ENCODE data around the gene CRYBG1. TPM values are rescaled to one million over a fixed set of nuclear protein-coding genes. Genes with fewer than 3 reads are reported as not detected.

The CRYBG1 gene
- total RNA-seq, 3 donors from 2014 or later: 26.6 to 93.0 (median 86.4) TPM

- Histone ChIP-seq H3K9me3 (no peaks in the 10 kb centered on the region), H3K36me3 (ENCODE audit: low read depth) (no peaks in the 10 kb centered on the region), H3K4me1 (ENCODE audit: low read depth) (no peaks in the 10 kb centered on the region), H3K4me3 (no peak overlapping the region)
- no peak for DNase-seq
- no peak for ATAC-seq
- intact Hi-C loops (cut with DNase I, micrococcal nuclease): no loop called here
- no peak for TF ChIP-seq CTCF (IDR thresholded peaks at IDR 0.05)
These were observed 230.8 kb downstream of the CRYBG1 start for GRCh38 chr6:106591111-106591825.

- Histone ChIP-seq H3K4me1 (ENCODE audit: low read depth) (no peaks in the 10 kb centered on the region), H3K9me3 (no peaks in the 10 kb centered on the region), H3K36me3 (ENCODE audit: low read depth) (no peaks in the 10 kb centered on the region), H3K4me3 (no peak overlapping the region)
- ATAC-seq: no peak
- no peak for DNase-seq
- TF ChIP-seq CTCF (IDR thresholded peaks at IDR 0.05): no peak
- intact Hi-C loops (cut with DNase I, micrococcal nuclease): no loop called here
These were observed 238.9 kb downstream of the CRYBG1 start for GRCh38 chr6:106599440-106599839.

GRCh38 chr6:106600329-106600728 lies 239.8 kb downstream of the CRYBG1 start:
- DNase-seq (no peak), ATAC-seq (no peak)
- TF ChIP-seq CTCF (IDR thresholded peaks at IDR 0.05): no peak
- H3K4me1 ChIP-seq (ENCODE audit: low read depth): no peaks in the 10 kb centered on the region
- no peaks in the 10 kb centered on the region for H3K36me3 ChIP-seq (ENCODE audit: low read depth)
- no peak overlapping the region for H3K4me3 ChIP-seq
- intact Hi-C loops (cut with DNase I, micrococcal nuclease): no loop called here
- no peaks in the 10 kb centered on the region for H3K9me3 ChIP-seq

- no peak for TF ChIP-seq CTCF (IDR thresholded peaks at IDR 0.05)
- no peaks in the 10 kb centered on the region for H3K4me1 ChIP-seq (ENCODE audit: low read depth)
- H3K9me3 ChIP-seq: no peaks in the 10 kb centered on the region
- DNase-seq (peak in 1 of 3 donors; percentile 77), ATAC-seq (peak; percentile 93)
- no peaks in the 10 kb centered on the region for H3K36me3 ChIP-seq (ENCODE audit: low read depth)
- intact Hi-C loops (cut with DNase I, micrococcal nuclease): loop anchor here in 1 of 2 donors (5.0 kb wide), 1 partner anchor 369 kb away; no protein-coding TSS in a partner anchor
- no peak overlapping the region for H3K4me3 ChIP-seq
These were observed 247.7 kb downstream of the CRYBG1 start for GRCh38 chr6:106608080-106608668.

GRCh38 chr6:106609699-106610098 lies 249.2 kb downstream of the CRYBG1 start:
- intact Hi-C loops (cut with DNase I, micrococcal nuclease): loop anchor here in 1 of 2 donors (5.0 kb wide), 1 partner anchor 368 kb away; no protein-coding TSS in a partner anchor
- H3K4me1 ChIP-seq (ENCODE audit: low read depth): no peaks in the 10 kb centered on the region
- ATAC-seq (peak; percentile 57), DNase-seq (peak in 2 of 3 donors; percentile 35 to 36)
- H3K9me3 ChIP-seq: no peaks in the 10 kb centered on the region
- H3K4me3 ChIP-seq: no peak overlapping the region
- no peaks in the 10 kb centered on the region for H3K36me3 ChIP-seq (ENCODE audit: low read depth)
- TF ChIP-seq CTCF (IDR thresholded peaks at IDR 0.05): no peak

Measured in mucosa of descending colon (tissue), 3 donors.